HG03095 (cell line): ENCODE measurements around the gene CCNB3.
"Not testable (repeated sequence)": the region's sequence is repeated elsewhere in the genome, so short reads cannot be mapped to it uniquely, and the experiment has no call there.

ENCODE experiments used
- ATAC-seq: cut with Tn5 transposase; IDR thresholded peaks from one replicate; pipeline ENCODE4 v1.9.1; 2021; ENCODE audit warnings: moderate library complexity; ENCODE audit not compliant: unreplicated experiment

The CCNB3 gene, protein sequence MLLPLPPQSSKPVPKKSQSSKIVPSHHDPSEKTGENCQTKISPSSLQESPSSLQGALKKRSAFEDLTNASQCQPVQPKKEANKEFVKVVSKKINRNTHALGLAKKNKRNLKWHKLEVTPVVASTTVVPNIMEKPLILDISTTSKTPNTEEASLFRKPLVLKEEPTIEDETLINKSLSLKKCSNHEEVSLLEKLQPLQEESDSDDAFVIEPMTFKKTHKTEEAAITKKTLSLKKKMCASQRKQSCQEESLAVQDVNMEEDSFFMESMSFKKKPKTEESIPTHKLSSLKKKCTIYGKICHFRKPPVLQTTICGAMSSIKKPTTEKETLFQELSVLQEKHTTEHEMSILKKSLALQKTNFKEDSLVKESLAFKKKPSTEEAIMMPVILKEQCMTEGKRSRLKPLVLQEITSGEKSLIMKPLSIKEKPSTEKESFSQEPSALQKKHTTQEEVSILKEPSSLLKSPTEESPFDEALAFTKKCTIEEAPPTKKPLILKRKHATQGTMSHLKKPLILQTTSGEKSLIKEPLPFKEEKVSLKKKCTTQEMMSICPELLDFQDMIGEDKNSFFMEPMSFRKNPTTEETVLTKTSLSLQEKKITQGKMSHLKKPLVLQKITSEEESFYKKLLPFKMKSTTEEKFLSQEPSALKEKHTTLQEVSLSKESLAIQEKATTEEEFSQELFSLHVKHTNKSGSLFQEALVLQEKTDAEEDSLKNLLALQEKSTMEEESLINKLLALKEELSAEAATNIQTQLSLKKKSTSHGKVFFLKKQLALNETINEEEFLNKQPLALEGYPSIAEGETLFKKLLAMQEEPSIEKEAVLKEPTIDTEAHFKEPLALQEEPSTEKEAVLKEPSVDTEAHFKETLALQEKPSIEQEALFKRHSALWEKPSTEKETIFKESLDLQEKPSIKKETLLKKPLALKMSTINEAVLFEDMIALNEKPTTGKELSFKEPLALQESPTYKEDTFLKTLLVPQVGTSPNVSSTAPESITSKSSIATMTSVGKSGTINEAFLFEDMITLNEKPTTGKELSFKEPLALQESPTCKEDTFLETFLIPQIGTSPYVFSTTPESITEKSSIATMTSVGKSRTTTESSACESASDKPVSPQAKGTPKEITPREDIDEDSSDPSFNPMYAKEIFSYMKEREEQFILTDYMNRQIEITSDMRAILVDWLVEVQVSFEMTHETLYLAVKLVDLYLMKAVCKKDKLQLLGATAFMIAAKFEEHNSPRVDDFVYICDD (N-terminal part only)

DNA sequence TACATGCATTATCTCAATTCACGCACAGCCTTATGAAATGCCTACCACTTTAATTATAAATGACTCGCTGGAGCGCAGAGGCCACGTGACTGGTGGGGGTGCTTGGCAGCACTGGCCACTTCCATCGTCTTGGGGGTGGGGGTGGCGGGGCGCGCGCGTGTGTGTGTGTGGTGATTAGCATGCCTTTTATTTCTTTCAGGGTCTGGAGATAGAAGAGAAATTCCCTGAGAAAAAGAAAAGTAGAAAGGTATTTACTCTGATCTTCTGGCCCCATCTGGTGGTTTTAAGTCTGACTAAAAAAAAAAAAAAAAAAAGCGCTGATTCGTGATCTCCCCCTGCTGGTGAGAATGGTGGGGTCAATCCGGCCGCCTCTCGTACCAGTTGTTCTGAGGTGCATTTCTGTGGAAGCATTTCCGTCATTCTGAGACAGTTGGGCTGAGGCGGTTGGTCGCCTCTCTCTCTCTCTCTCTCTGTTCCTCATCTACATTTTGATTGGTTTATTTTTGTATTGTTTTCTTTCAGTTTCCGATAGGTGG lies at the start of gene CCNB3:
TSS of gene CCNB3 (plus strand) at position 402 of the 536 bp plus-strand sequence. CDS start 80,399 bp downstream, outside the sequence.
- ATAC-seq = peak; percentile 94

DNA sequence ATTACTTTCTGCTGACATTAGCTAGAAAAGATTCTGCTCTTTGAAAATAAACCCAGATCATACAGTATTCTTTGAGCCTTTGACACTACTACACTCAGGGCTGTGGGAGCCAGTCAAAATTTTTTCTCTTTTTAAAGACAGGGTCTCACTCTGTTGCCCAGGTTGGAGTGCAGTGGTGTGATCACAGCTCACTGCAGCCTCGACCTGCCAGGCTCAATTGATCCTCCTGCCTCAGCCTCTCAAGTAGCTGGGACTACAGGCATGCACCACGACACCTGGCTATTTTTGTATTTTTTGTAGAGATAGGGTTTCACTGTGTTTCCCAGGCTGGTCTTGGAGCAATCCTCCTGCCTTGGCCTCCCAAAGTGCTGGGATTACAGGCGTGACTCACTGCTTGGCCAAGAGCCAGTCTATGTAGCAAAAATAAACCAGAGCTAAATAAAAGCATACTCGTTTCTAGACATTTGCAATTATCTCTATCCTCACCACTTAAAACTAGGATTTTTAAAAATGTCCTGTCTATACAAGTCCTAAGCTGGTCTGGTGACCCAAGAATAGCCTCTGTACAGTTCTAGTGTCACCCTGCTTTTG lies 46.9 kb upstream of the CCNB3 start:
- ATAC-seq = no peak

DNA sequence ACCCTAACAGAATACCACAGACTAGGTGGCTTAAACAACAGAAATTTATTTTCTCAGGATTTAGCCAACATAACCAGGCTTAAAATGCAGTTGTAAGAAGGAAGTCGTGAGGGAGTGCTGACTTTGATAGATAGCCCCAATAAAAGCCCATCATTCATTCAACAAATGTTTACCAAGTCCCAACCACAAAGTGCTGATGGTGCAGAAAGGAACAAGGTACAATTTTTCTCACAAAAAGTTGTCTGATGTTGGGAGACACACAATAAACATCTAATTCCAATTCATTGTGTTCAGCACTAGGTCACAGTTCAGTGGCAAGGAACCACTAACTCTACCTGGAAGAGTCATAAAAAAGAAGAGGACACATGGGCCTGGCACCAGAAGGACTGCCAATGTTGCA lies 46.0 kb upstream of the CCNB3 start:
- no peak for ATAC-seq

DNA sequence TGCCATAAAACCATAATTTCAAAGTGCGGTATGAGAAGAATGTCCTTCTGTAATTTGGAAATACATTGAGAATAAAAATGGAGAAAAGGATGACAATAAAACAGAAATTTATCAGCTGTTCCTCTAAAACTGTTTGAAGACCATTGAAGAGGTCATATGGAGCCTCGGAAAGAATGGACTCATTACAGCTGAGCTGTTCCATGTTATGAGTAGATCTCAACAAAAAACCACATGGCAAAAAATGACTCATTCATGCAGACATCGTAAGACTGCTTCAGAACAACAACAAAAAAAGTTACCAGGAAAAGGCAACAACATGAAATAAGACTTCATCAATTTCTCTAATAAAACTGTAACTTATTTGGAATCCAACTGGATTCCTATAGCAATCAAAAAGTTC lies 43.4 kb upstream of the CCNB3 start:
- no peak for ATAC-seq

DNA sequence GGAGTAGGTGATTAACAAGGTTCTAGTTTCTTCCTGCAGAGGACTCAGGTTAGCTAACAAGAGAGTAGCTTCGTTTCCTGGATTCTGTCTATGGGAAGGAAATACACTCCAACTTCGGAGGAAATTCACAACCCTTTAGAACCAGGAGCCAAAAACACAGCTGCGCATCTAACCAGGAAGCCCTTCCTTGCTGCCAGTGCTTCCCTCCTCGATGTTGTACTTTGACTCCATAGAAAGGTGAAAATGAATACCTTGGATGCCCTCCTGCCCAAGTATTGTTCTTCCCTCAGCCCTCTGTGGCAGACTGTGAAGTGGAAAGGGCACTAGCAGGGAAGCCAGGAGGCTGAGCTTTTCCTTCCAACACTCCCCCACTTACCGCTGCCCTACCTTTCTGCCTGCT lies 38.8 kb upstream of the CCNB3 start:
- ATAC-seq = no peak

DNA sequence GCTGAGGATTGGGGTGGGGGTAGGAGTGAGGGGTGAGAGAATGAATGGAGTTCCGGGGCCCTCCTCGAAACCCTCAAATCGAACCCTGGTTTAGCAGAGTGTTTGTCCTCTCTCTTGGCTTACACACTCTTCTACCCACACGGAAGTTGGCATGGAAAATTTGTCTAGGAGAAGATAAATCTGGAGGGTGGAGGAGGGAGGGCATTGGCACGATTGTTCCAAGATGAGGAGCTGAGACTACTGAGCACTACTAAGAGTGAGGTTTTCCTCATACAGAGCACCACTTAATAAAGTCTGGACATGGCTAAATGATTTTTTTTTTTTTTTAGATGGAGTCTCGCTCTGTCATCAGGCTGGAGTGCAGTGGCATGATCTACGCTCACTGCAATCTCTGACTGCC lies 37.2 kb upstream of the CCNB3 start:
- no peak for ATAC-seq

DNA sequence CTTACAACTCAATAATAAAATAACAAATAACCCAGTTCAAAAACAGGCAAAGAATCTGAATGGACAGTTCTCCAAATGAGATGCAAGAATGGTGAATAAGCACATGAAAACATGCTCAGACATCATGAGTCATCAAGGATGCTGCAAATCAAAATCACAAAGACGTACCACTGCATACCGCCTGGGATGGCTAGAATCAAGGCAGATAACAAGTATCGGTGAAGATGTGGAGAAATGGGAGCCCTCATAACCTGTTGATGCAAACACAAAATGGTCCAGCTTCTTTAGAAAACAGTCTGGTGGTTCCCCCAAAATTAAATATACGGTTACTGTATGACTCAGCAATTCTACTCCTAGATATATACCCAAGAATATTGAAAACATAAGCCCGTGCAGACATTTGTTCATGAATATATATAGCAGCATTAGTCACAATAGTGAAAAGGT lies 36.3 kb upstream of the CCNB3 start:
- peak; percentile 64 for ATAC-seq

DNA sequence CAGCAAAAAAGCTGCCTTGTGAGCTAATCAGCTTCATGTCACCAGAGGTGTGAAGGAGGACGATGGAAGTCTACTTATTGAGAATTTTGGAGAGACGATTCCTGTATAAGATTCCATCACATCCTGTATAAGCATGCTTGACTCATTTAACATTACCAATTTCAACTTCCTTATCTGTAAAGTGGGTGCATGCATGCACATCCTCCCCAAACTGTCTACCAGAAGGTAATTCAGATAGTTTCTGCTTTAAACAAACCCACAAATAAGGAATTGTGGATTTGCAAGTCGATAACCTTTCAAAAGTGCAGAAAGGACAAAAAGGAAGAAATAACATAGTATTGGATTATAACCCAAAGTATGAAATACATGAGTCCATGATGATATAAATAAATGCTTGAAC lies 34.8 kb upstream of the CCNB3 start:
- ATAC-seq = no peak

DNA sequence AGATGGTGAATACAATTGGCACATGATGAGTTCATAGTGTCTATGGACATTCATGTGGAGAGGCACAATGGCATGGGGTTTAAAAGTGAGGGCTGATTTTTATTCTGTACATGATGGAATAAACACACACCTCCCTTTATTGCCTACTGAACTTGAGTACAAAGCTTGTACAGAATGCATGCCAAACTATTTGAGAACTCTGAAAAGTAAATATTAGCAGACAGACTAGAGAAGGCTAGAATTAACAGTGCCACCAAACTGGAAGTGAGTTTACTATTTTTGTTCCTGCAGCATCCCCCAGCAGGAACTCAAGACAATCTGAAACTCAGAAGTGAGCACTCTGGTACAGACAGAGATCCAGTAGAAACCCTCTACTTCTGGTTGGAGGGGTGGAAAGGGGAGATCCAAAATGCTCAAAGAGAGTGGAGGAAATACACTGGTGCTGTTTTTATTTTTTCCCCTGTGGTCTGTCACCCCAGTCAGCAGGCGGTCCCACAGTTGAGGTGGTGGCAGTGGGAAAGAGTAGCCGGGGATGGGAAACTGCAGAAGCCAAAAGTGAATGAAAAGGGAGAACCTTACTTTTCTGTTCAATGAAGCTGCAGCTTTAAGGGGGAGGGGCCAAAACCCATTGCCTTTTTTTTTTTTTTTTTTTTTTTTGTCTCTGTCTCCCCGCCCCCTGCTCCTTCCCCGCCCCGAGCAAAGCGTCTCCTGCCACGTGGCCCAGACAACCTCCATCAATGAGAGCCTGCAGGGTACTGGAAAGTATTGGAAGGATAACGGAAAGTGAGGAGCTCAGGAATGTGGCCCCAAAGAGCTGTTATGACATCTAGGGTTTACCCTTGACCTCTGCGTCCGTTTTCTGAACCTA lies 24.3 kb upstream of the CCNB3 start:
- no peak for ATAC-seq

DNA sequence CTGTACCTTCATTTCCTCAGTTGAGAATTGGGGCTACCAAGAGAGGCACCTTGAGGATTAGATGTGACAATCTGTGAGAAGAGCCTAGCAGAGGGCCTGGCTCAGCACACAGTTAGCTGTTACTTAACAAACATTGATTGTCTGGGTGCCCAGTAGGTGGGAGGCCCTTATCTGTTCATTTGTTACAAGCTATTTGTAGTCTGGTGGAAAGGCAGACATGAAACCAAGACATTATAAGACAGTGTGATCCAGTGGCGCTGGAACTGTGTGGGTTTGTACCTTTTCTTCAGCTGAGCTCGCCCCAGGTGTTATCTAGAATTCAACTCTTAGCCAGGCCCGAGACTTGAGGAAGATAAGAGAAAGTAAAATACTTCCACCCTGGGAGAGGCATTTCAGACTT lies 20.7 kb upstream of the CCNB3 start:
- no peak for ATAC-seq

DNA sequence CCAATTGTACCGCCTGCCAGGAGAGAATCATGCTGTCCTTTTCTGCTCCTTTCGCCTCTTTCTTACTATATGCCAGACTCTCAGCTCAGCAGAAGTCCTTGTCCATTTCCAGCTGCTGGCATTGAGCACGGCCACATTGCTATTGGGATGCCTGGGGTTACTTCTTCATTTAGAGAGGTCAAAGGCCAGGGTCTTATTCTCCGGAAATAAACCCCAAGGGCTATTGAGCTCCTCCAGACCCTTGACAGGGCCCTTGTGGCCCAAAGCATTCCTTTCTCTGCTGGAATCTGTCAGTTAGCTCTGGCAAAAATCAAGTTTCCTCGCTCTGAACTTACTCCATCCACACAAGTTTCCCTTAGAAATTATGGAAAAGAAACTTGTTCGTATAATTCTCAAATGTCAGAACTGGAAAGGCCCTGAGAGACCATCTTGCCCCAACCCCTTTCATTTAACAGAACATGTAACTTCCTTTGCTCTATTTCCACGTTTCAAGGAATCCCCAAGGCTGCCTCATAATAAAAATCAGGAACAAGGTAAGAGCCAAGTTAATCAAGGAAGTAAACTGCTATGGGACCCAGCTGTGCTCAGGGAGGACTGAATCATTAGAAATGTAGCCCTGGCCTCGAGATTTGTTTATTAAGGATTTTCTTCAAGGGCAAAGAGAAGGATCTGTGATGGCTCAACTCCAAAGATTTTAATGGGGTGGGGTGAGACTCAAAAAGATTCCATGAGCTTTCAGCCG lies 15.5 kb upstream of the CCNB3 start:
- ATAC-seq = no peak

DNA sequence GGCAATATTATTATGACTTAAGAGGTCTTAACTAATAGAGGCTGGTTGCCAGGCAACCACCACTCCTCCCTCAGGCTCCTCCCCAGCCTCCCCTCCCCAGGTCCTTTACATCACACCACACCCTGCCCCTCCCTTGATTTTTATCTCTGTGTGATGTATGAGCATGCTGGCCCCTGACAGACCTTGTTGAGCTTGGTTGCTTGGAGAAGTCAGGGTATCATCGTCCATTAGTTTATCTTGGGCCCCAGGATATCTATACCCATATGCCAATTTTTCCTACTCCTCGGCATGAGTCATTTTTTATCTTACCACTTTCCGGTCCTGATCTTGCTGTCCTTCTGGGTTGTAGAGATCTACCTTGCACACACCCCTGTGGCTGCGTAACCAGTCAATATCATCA lies 6.2 kb upstream of the CCNB3 start:
- ATAC-seq = no peak

DNA sequence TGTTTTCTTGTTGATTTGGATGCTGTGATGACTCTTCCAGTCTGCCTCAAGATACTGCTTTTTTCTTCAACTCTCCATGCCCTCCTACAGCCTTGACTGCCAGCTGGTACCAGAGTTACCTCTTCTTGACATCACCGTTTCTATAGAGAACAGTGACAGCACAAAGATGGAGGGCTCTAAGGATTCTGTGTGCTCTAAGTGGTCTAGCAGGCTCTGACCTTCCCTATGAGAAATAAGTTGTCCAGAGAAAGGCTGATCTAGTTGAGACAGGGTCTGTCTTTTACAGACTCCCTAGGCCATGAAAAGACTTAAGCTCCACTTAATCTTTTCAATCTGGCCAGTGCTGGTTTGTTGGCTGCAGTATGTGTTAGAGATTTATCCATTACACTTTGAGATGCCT lies 3.7 kb upstream of the CCNB3 start, which contains the start of gene AKAP4:
TSS of gene AKAP4 (minus strand) at position 101 of the 400 bp plus-strand sequence. CDS start 118 bp downstream, outside the sequence.
- ATAC-seq = no peak

DNA sequence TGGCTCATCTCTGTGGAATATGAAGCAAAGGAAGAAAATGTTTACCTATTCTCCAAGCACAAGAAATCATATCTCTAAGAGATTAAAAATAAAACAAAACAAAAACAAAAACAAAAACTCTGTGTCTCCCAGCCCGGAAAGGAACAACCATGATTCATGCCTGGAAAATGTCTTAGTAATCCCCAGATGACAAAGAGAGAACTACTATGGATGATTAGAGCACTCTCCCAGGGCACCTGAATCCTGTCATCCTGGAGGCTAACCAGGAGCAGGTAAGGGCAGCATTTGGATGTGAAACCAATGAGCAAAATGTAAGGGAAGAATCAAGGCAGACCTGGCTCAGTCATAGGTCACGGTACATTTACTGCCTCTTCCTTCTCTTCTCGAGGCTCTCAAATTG lies 2.0 kb upstream of the CCNB3 start:
- ATAC-seq = no peak

DNA sequence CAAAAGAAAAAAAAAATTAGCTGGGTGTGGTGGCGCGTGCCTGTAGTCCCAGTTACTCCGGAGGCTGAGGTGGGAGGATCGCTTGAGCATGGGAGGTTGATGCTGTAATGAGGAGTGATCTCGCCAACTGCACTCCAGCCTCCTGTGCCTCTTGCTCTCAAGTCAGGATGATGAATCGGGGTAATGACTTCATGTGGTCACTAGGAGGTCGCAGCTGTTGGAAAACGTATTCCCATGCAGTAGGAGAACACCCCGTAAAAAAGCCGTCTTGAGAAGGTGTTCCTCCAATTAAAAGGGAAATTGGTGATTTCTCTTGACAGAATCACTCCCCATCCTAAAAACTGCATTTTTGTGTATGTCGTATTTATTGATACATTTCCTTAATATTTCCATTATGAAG lies 2.2 kb downstream of the CCNB3 start:
- no peak for ATAC-seq

DNA sequence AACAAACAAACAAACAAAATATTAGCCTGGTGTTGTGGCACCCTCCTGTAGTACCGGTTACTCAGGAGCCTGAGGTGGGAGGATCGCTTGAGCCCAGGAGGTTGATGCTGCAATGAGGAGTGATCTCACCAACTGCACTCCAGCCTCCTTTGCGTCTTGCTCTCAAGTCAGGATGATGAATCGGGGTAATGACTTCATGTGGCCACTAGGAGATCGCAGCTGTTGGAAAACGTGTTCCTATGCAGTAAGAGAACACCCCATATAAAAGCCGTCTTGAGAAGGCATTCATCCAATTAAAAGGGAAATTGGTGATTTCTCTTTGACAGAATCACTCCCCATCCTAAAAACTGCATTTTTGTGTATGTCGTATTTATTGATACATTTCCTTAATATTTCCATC lies 6.9 kb downstream of the CCNB3 start:
- no peak for ATAC-seq

DNA sequence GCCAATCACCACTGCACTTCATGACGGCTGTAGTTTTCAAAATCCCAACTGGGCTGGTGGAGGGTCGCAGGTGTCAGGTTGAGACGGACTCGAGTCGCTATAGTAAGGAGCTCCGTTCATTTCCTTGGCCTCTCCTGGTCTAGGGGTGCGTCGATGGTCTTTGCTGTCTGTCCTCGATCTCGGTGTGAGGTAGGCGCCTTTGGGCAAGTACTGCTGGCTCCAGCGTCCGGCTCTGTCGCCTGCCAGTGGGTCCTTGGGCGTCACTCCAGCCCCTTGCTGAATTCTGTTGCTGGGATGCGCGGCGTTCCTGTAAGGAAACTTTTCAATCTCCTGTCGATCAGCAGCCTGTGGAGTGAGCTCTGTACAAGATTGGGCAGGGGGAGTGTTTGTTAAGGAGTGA lies 76.7 kb downstream of the CCNB3 start:
- ATAC-seq = no peak

DNA sequence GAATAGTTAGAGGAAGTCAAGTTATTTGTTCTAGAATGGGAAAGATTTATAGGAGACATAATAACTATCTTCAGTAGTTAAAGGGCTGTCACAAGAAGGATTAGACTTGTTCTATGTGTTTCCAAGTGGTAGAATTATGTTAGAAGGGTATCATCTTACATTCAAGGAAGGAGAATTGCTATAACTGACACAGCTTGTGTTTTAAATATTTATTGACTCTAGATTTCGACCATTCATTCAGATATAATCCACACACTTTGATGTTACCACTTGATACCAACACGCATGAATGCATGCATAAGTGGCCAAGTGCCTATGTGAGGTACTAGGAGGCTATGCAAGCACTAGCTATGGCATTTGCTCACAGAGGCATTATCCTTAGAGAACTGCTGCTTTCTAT lies 122.7 kb downstream of the CCNB3 start:
- ATAC-seq = no peak

DNA sequence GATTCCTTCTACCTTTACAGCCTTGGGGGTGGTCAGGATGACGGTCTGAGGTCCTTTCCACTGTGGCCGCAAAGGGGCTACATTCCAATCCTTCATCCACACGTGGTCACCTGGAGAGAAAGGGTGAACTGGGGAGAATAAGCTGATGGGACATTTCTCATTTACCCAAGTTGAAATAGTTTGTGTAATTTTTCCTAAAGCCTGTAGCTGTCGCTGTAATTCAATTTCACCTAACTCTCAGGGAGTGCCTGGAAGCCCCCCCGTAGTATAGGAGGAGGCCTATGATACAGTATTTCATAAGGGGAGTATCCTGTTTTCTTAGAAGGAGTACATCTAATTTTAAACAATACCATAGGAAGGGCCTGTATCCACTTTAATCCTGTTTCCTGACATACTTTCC lies 128.1 kb downstream of the CCNB3 start:
- ATAC-seq = not testable (repeated sequence)
